Colon (tissue), 2 donors: ENCODE data around the gene TP53TG3E.
"Not testable (repeated sequence)": the region's sequence is repeated elsewhere in the genome, so short reads cannot be mapped to it uniquely, and the experiment has no call there.

Source experiments
- FAIRE-seq: peaks from 2 replicates; lab custom pipeline; 2012; peaks lifted over from hg19 to GRCh38; lab: Jason Lieb, UNC
- donor health status: control.
- donor health status: control.

Gene TP53TG3E

GRCh38 chr16:33304006-33304405, at the start of gene TP53TG3E:
TSS of gene TP53TG3E (plus strand) at chr16:33304306. CDS start at chr16:33304374, 68 bp downstream.
- FAIRE-seq = not testable (repeated sequence)

GRCh38 chr16:33336226-33337012, 32.3 kb downstream of the TP53TG3E start:
- FAIRE-seq = not testable (repeated sequence)

GRCh38 chr16:33337627-33338542, 33.8 kb downstream of the TP53TG3E start:
- FAIRE-seq = not testable (repeated sequence)

GRCh38 chr16:33338543-33338951, 34.4 kb downstream of the TP53TG3E start:
- not testable (repeated sequence) for FAIRE-seq

- FAIRE-seq = not testable (repeated sequence)
These were observed 35.3 kb downstream of the TP53TG3E start for GRCh38 chr16:33339093-33340061.
